Muscle of arm (tissue), 14 donors: ENCODE data around the gene RNF103. TPM values are rescaled to one million over a fixed set of nuclear protein-coding genes. Genes with fewer than 3 reads are reported as not detected.
"Not testable (repeated sequence)": the region's sequence is repeated elsewhere in the genome, so short reads cannot be mapped to it uniquely, and the experiment has no call there.

ENCODE experiments used
- DNase-seq: peaks from one replicate; pipeline ENCODE4 v3.0.0-alpha.2; 2013
- long read RNA-seq, 11 donors: transcript quantifications; one replicate each; lab custom pipeline, GENCODE V29; 2026
- polyA plus RNA-seq, 12 donors: library from polyadenylated mRNA; unstranded; fragments of 120-200 nt; gene quantifications; one replicate each; pipeline ENCODE4 v1.2.1, GENCODE V29; 2013; ENCODE audit not compliant: insufficient read length in 12 of 12

RNF103 gene
- polyA plus RNA-seq: 10 to 100 TPM in 11 of 12 donors, not detected in 1; 25.4 to 40.9 (median 34.2) TPM
- long read RNA-seq, donor 1, full-length matches to known transcripts: 10 of 10 reads
- long read RNA-seq, donor 1, partial matches to known transcripts: 0 of 10 reads
- long read RNA-seq, donor 1, other reads (novel, unspliced or antisense): 0 of 10 reads
- long read RNA-seq, donor 2, transcript RNF103-201 (4 exons, 3,477 nt): major isoform, 13 of 13 reads
- long read RNA-seq, donor 2, partial matches to known transcripts: 0 of 13 reads
- long read RNA-seq, donor 2, other reads (novel, unspliced or antisense): 0 of 13 reads
- long read RNA-seq, donor 3, transcript RNF103-201 (4 exons, 3,477 nt): major isoform, 5 of 5 reads
- long read RNA-seq, donor 3, partial matches to known transcripts: 0 of 5 reads
- long read RNA-seq, donor 3, other reads (novel, unspliced or antisense): 0 of 5 reads
- long read RNA-seq, donor 4, full-length matches to known transcripts: 3 of 13 reads
- long read RNA-seq, donor 4, partial matches to known transcripts: 10 of 13 reads
- long read RNA-seq, donor 4, other reads (novel, unspliced or antisense): 0 of 13 reads
- long read RNA-seq, donor 5, full-length matches to known transcripts: 12 of 12 reads
- long read RNA-seq, donor 5, partial matches to known transcripts: 0 of 12 reads
- long read RNA-seq, donor 5, other reads (novel, unspliced or antisense): 0 of 12 reads
- long read RNA-seq, donor 6, transcript RNF103-201 (4 exons, 3,477 nt): major isoform, 6 of 6 reads
- long read RNA-seq, donor 6, partial matches to known transcripts: 0 of 6 reads
- long read RNA-seq, donor 6, other reads (novel, unspliced or antisense): 0 of 6 reads
- long read RNA-seq, donor 7, transcript RNF103-201 (4 exons, 3,477 nt): major isoform, 5 of 5 reads
- long read RNA-seq, donor 7, partial matches to known transcripts: 0 of 5 reads
- long read RNA-seq, donor 7, other reads (novel, unspliced or antisense): 0 of 5 reads
- long read RNA-seq, donor 8, full-length matches to known transcripts: 12 of 12 reads
- long read RNA-seq, donor 8, partial matches to known transcripts: 0 of 12 reads
- long read RNA-seq, donor 8, other reads (novel, unspliced or antisense): 0 of 12 reads
- long read RNA-seq, donor 9, full-length matches to known transcripts: 6 of 6 reads
- long read RNA-seq, donor 9, partial matches to known transcripts: 0 of 6 reads
- long read RNA-seq, donor 9, other reads (novel, unspliced or antisense): 0 of 6 reads
- long read RNA-seq, donor 10, full-length matches to known transcripts: 12 of 12 reads
- long read RNA-seq, donor 10, partial matches to known transcripts: 0 of 12 reads
- long read RNA-seq, donor 10, other reads (novel, unspliced or antisense): 0 of 12 reads
- long read RNA-seq, donor 11, transcript RNF103-201 (4 exons, 3,477 nt): major isoform, 6 of 6 reads
- long read RNA-seq, donor 11, partial matches to known transcripts: 0 of 6 reads
- long read RNA-seq, donor 11, other reads (novel, unspliced or antisense): 0 of 6 reads

GRCh38 chr2:86623494-86624266 lies at the start of gene RNF103:
Gene RNF103, minus strand, starts transcription at chr2:86623865. Its CDS starts 979 bp downstream, at chr2:86622886.
- DNase-seq: peak; percentile 93

GRCh38 chr2:86673011-86673410 lies 49.3 kb upstream of the RNF103 start:
- no peak for DNase-seq

- DNase-seq: no peak
Measured at GRCh38 chr2:86672027-86672545, 48.4 kb upstream of the RNF103 start.

GRCh38 chr2:86671337-86671981 lies 47.8 kb upstream of the RNF103 start:
- DNase-seq: no peak

GRCh38 chr2:86669323-86669722 lies 45.7 kb upstream of the RNF103 start:
- not testable (repeated sequence) for DNase-seq

GRCh38 chr2:86661333-86661732 lies 37.7 kb upstream of the RNF103 start:
- DNase-seq: no peak

GRCh38 chr2:86650188-86650587 lies 26.5 kb upstream of the RNF103 start:
- no peak for DNase-seq

- no peak for DNase-seq
Measured at GRCh38 chr2:86649119-86649947, 25.7 kb upstream of the RNF103 start.

GRCh38 chr2:86648681-86649080 lies 25.0 kb upstream of the RNF103 start:
- DNase-seq: no peak

GRCh38 chr2:86646865-86647264 lies 23.2 kb upstream of the RNF103 start:
- DNase-seq: no peak

GRCh38 chr2:86646329-86646728 lies 22.7 kb upstream of the RNF103 start:
- no peak for DNase-seq

- DNase-seq: no peak
Measured at GRCh38 chr2:86645752-86646151, 22.1 kb upstream of the RNF103 start.

GRCh38 chr2:86638712-86639111 lies 15.0 kb upstream of the RNF103 start:
- no peak for DNase-seq

- no peak for DNase-seq
Measured at GRCh38 chr2:86636842-86637241, 13.2 kb upstream of the RNF103 start.

- DNase-seq: no peak
Measured at GRCh38 chr2:86634352-86634751, 10.7 kb upstream of the RNF103 start.

- DNase-seq: no peak
Measured at GRCh38 chr2:86633155-86633651, 9.5 kb upstream of the RNF103 start.

GRCh38 chr2:86632672-86633071 lies 9.0 kb upstream of the RNF103 start:
- no peak for DNase-seq

GRCh38 chr2:86631846-86632485 lies 8.3 kb upstream of the RNF103 start:
- no peak for DNase-seq
